ENCODE results near the gene SLC4A2. TPM values are rescaled to one million over a fixed set of nuclear protein-coding genes. Genes with fewer than 3 reads are reported as not detected.

Gene SLC4A2
- total and polyA plus RNA-seq, 2 of the 8 experiments (the other 6 are each of a cell fraction or from before 2014, with no cell fraction given): 72.6 to 147 TPM

GRCh38 chr7:151115836-151116418, 56.5 kb downstream of the SLC4A2 start:
- H4K8ac ChIP-seq (ENCODE audit: extremely low read depth, insufficient read depth, low read length): peak overlapping the region; percentile 72; the same call in 1 of the 2 replicates
- TF ChIP-seq SUZ12 (IDR thresholded peaks at IDR 0.05; ENCODE audit: low read length): 0 out of 2 replicates have a peak, but pooled peaks have one; percentile 16
- TF ChIP-seq TCF12 (IDR thresholded peaks at IDR 0.05; ENCODE audit: low read depth, low read length): no peak
- TF ChIP-seq BCL11A (IDR thresholded peaks at IDR 0.05; ENCODE audit: low read depth in 2 of 2, low read length in 2 of 2): no peak
- no peak for TF ChIP-seq EP300 (IDR thresholded peaks at IDR 0.05; ENCODE audit: borderline replicate concordance in 1 of 2, low read depth in 2 of 2, low read length in 2 of 2)
- no peak for TF ChIP-seq POLR2AphosphoS5 (IDR thresholded peaks at IDR 0.05; ENCODE audit: low read depth, low read length)
- TF ChIP-seq HDAC2 (IDR thresholded peaks at IDR 0.05; ENCODE audit: borderline replicate concordance in 1 of 2, low read depth in 2 of 2, low read length in 2 of 2): no peak
- no peak for TF ChIP-seq MAX (IDR thresholded peaks at IDR 0.05)
- no peak for TF ChIP-seq BACH1 (IDR thresholded peaks at IDR 0.05; ENCODE audit: low read length)
- no peak for TF ChIP-seq RBBP5 (IDR thresholded peaks at IDR 0.05; ENCODE audit: borderline replicate concordance, low read depth, low read length)
- TF ChIP-seq JUND (IDR thresholded peaks at IDR 0.05; ENCODE audit: low read length): no peak

More at GRCh38 chr7:151115836-151116418, 56.5 kb downstream of the SLC4A2 start:
- no peak overlapping the region for H3K23ac ChIP-seq (ENCODE audit: insufficient read length)
- H2BK120ac ChIP-seq (replicated peaks; ENCODE audit: low read depth, low read length): no peak overlapping the region
- peak overlapping the region; percentile 55 to 70 for H3K4me2 ChIP-seq (ENCODE audit: insufficient read depth in 1 of 2, low read depth in 2 of 2, low read length in 2 of 2)
- H2BK12ac ChIP-seq (ENCODE audit: low read depth, low read length): no peak overlapping the region
- no peak overlapping the region for H4K5ac ChIP-seq (ENCODE audit: insufficient read length, low read depth, low read length)
- H3K4ac ChIP-seq (replicated peaks; ENCODE audit: insufficient read length, low read depth, low read length): no peak overlapping the region
- ChIA-PET POLR2A (ENCODE audit: partially characterized antibody) (interaction anchor here (0.6 to 2.7 kb wide), 8 partner anchors 8 to 111 kb away, joined by 3 to 9 read pairs (median 4); partner anchors contain the start of genes ABCF2 and FASTK), CTCF (ENCODE audit: partially characterized antibody) (interaction anchor here (0.6 to 22.4 kb wide), 18 partner anchors 8 to 130 kb away, joined by 3 to 448 read pairs (median 4); partner anchors contain the start of genes AGAP3, CDK5, SLC4A2 and TMUB1)
- H3K27me3 ChIP-seq (replicated peaks in 1 of 4; ENCODE audit: control insufficient read depth in 3 of 4, extremely low read depth in 1 of 4, insufficient read depth in 3 of 4, low read length in 3 of 4): peaks cover 0 to 15% (median 9%) of the 10 kb centered on the region in 4 experiments; a peak in 3 of 7 replicates
- no peak for FAIRE-seq
- H3K4me3 ChIP-seq (ENCODE audit: extremely low read depth in 1 of 4, insufficient read depth in 2 of 4, low read depth in 3 of 4, low read length in 4 of 4): peak overlapping the region in 3 of 4 experiments; percentile 12 to 59 (median 32); a peak in 5 of 8 replicates
- peaks cover 0 to 18% (median 4%) of the 10 kb centered on the region in 4 experiments; a peak in 2 of 8 replicates for H3K36me3 ChIP-seq (ENCODE audit: control insufficient read depth in 2 of 4, insufficient read depth in 4 of 4, low read length in 3 of 4)
- no peak overlapping the region for H4K91ac ChIP-seq (replicated peaks; ENCODE audit: insufficient read length, low read length)
- no peak overlapping the region for H3K9ac ChIP-seq (replicated peaks in 1 of 4; ENCODE audit: extremely low read depth in 1 of 4, low read depth in 3 of 4, low read length in 3 of 4)
- H3K79me2 ChIP-seq (ENCODE audit: control insufficient read depth in 1 of 2, insufficient read depth in 2 of 2, low read length in 2 of 2): peaks cover 0 to 16% of the 10 kb centered on the region in 2 experiments; a peak in 2 of 4 replicates
- H3K23me2 ChIP-seq (ENCODE audit: low read depth, low read length): peaks cover 7% of the 10 kb centered on the region
- no peak overlapping the region for H3K18ac ChIP-seq (ENCODE audit: extremely low read depth, low read length)
- H2AK5ac ChIP-seq (ENCODE audit: low read depth, low read length): no peak overlapping the region
- DNase-seq (ENCODE audit: low read depth in 1 of 2, low spot score in 2 of 2): no peak
- no peak overlapping the region for H3K56ac ChIP-seq (replicated peaks; ENCODE audit: insufficient read length, low read depth, low read length)
- no peak overlapping the region for H2BK15ac ChIP-seq (ENCODE audit: low read length)
- peaks cover 0 to 23% (median 15%) of the 10 kb centered on the region in 4 experiments; a peak in 6 of 7 replicates for H3K4me1 ChIP-seq (replicated peaks in 1 of 4; ENCODE audit: control insufficient read depth in 3 of 4, insufficient read depth in 4 of 4, low read length in 3 of 4)
- no peak overlapping the region for H3K14ac ChIP-seq (ENCODE audit: insufficient read length)
- H2BK5ac ChIP-seq (ENCODE audit: low read depth, low read length): no peak overlapping the region
- H4K20me1 ChIP-seq (replicated peaks in 1 of 2; ENCODE audit: control insufficient read depth in 1 of 2, insufficient read depth in 2 of 2, low read length in 2 of 2): peaks cover 44 to 55% of the 10 kb centered on the region in 2 experiments
- no peak overlapping the region for H3K27ac ChIP-seq (ENCODE audit: low read depth, low read length)
- H2AFZ ChIP-seq (ENCODE audit: low read length): no peak overlapping the region
- WGBS, 2 experiments (ENCODE audit: extremely low coverage in 1 of 2, insufficient coverage in 1 of 2, insufficient read length in 1 of 2, insufficient replicate concordance in 2 of 2, low coverage in 1 of 2, low lambda C conversion rate in 2 of 2, missing lambda C conversion rate in 1 of 2): 64% methylated on average over 14 of the region's 14 CpGs; no CpG with 5 or more reads in 1 of the 2 experiments
- peaks cover 5% of the 10 kb centered on the region for H3K79me1 ChIP-seq (ENCODE audit: low read depth, low read length)
- no peaks in the 10 kb centered on the region for H3K9me3 ChIP-seq (ENCODE audit: insufficient read depth in 2 of 2, low read depth in 1 of 2, low read length in 1 of 2)
- H2BK20ac ChIP-seq (ENCODE audit: low read length): no peak overlapping the region

Data from H1 (cell line).